CD14-positive monocyte (primary cell): ENCODE results near the gene FBXL13. TPM values are rescaled to one million over a fixed set of nuclear protein-coding genes. Genes with fewer than 3 reads are reported as not detected.

ENCODE experiments used
- DNase-seq, 3 donors: peaks; one replicate each; pipeline ENCODE4 v3.0.0-alpha.2; 2011 to 2022
- H2AFZ ChIP-seq: 2 replicates; pipeline ENCODE4 v1.6.0; 2012; ENCODE audit warnings: mild to moderate bottlenecking, low read depth, low read length, inconsistent platforms; ENCODE audit not compliant: insufficient read depth, poor library complexity, severe bottlenecking
- H3K27ac ChIP-seq, 2 donors: 1 replicate in 1 of 2; 2 replicates in 1 of 2; pipeline ENCODE4 v1.5.1; 2012 to 2013; ENCODE audit warnings: low read length in 2 of 2, control low read depth in 1 of 2, inconsistent platforms in 1 of 2, low read depth in 1 of 2, mild to moderate bottlenecking in 1 of 2
- H3K27me3 ChIP-seq, 2 donors: one replicate each; pipeline versions ENCODE4 v1.6.0 to v1.6.1; 2011 to 2013; ENCODE audit warnings: low read length in 2 of 2; ENCODE audit not compliant: control insufficient read depth in 2 of 2, insufficient read depth in 2 of 2
- H3K36me3 ChIP-seq, 2 donors: replicated peaks in 1 of 2; 1 replicate in 1 of 2; 2 replicates in 1 of 2; pipeline versions ENCODE4 v1.5.1 to v1.6.1; 2012 to 2013; ENCODE audit warnings: low read length in 2 of 2, control low read depth in 1 of 2, inconsistent platforms in 1 of 2, mild to moderate bottlenecking in 1 of 2; ENCODE audit not compliant: insufficient read depth in 2 of 2, control insufficient read depth in 1 of 2
- H3K4me1 ChIP-seq, 2 donors: 1 replicate in 1 of 2; 2 replicates in 1 of 2; pipeline versions ENCODE4 v1.5.1 to v1.6.1; 2012 to 2013; ENCODE audit warnings: low read length in 2 of 2, control low read depth in 1 of 2, inconsistent platforms in 1 of 2, mild to moderate bottlenecking in 1 of 2, moderate library complexity in 1 of 2; ENCODE audit not compliant: insufficient read depth in 2 of 2, control insufficient read depth in 1 of 2
- H3K4me2 ChIP-seq: replicated peaks from 2 replicates; pipeline ENCODE3; 2012; ENCODE audit warnings: low read length, moderate library complexity, mild to moderate bottlenecking; ENCODE audit not compliant: poor library complexity, severe bottlenecking; ENCODE audit errors: extremely low read depth
- H3K4me3 ChIP-seq, 3 experiments: fragments of 200-600 bp in 1 of 3; sonication (generic) in 1 of 3; replicated peaks in 1 of 3; 1 replicate in 2 of 3; 2 replicates in 1 of 3; pipeline ENCODE4 v1.5.1; 2011 to 2013; ENCODE audit warnings: low read length in 3 of 3, mild to moderate bottlenecking in 3 of 3, control low read depth in 2 of 3, low read depth in 2 of 3, inconsistent platforms in 1 of 3, moderate library complexity in 1 of 3
- H3K79me2 ChIP-seq: 2 replicates; pipeline ENCODE4 v1.6.0; 2012; ENCODE audit warnings: mild to moderate bottlenecking, control low read depth, inconsistent platforms, low read length, moderate library complexity; ENCODE audit not compliant: insufficient read depth
- H3K9ac ChIP-seq: 2 replicates; pipeline ENCODE4 v1.6.0; 2017; ENCODE audit warnings: low read length, mild to moderate bottlenecking; ENCODE audit not compliant: insufficient read depth, poor library complexity, severe bottlenecking
- H3K9me3 ChIP-seq, 2 donors: replicated peaks in 1 of 2; 1 replicate in 1 of 2; 2 replicates in 1 of 2; pipeline versions ENCODE4 v1.5.1 to v1.6.1; 2012 to 2013; ENCODE audit warnings: low read length in 2 of 2, control low read depth in 1 of 2; ENCODE audit not compliant: control insufficient read depth in 1 of 2, insufficient read depth in 1 of 2
- H4K20me1 ChIP-seq: 2 replicates; pipeline ENCODE4 v1.6.0; 2012; ENCODE audit warnings: mild to moderate bottlenecking, low read length, control low read depth, moderate library complexity; ENCODE audit not compliant: insufficient read depth
- H3K27ac Mint-ChIP-seq, 7 donors: one replicate each; pipeline ENCODE4 v1.8.0; 2020; ENCODE audit warnings: mild to moderate bottlenecking in 7 of 7, mixed read lengths in 7 of 7, moderate library complexity in 6 of 7, inconsistent platforms in 2 of 7
- H3K27me3 Mint-ChIP-seq, 3 donors: one replicate each; pipeline ENCODE4 v1.8.0; 2021 to 2022; ENCODE audit warnings: low read depth in 3 of 3, mild to moderate bottlenecking in 3 of 3, mixed read lengths in 3 of 3, moderate library complexity in 3 of 3, inconsistent platforms in 1 of 3
- H3K36me3 Mint-ChIP-seq, 2 donors: one replicate each; pipeline ENCODE4 v1.8.0; 2020; ENCODE audit warnings: mixed read lengths in 2 of 2, inconsistent platforms in 1 of 2, mild to moderate bottlenecking in 1 of 2
- H3K4me1 Mint-ChIP-seq: one replicate; pipeline ENCODE4 v1.8.0; 2020; ENCODE audit warnings: mild to moderate bottlenecking, mixed read lengths
- H3K4me3 Mint-ChIP-seq, 2 donors: one replicate each; pipeline ENCODE4 v1.8.0; 2020; ENCODE audit warnings: mild to moderate bottlenecking in 2 of 2, mixed read lengths in 2 of 2, moderate library complexity in 1 of 2
- H3K9me3 Mint-ChIP-seq, 7 donors: one replicate each; pipeline ENCODE4 v1.8.0; 2020 to 2022; ENCODE audit warnings: mixed read lengths in 7 of 7, mild to moderate bottlenecking in 6 of 7, moderate library complexity in 6 of 7, inconsistent platforms in 2 of 7
- WGBS: methylation state at CpG from one replicate; pipeline ENCODE4 v1.1.5; 2013; ENCODE audit warnings: missing lambda C conversion rate; ENCODE audit not compliant: insufficient coverage; 5-methylcytosine and 5-hydroxymethylcytosine counted together
- intact Hi-C, 2 donors: fragments of 100-400 bp; cut with micrococcal nuclease; formaldehyde crosslinking; loops; one replicate each; pipeline versions ENCODE4 v1.15.0 to v1.15.1; 2023
- polyA plus RNA-seq, 3 donors: library from polyadenylated mRNA; depleted of rRNA in 1 of 3; unstranded in 2 of 3; stranded (reverse) in 1 of 3; fragments of 300-500 nt in 2 of 3; fragments of >200 nt in 1 of 3; fragmentation: Illumina TruSeq in 2 of 3; gene quantifications; 1 replicate in 2 of 3; 2 replicates in 1 of 3; pipeline ENCODE4 v1.2.3, GENCODE V29; 2012 to 2021
- TF ChIP-seq, protein P1 (sequence below): fragments of 200-600 bp; IDR thresholded peaks from one replicate; pipeline ENCODE4 v1.8.0; 2022; ENCODE audit warnings: antibody characterized with exemption, mild to moderate bottlenecking

The FBXL13 gene
- polyA plus RNA-seq, 3 donors, result 0.05 TPM; not detected in 2

GRCh38 chr7:103083210-103083609 lies 8.6 kb upstream of the FBXL13 start:
- peaks cover 4% of the 10 kb centered on the region for H3K4me1 Mint-ChIP-seq
- Histone ChIP-seq H3K9me3 (peaks cover 0 to 4% of the 10 kb centered on the region in 2 donors), H3K27ac (no peak overlapping the region), H3K27me3 (no peaks in the 10 kb centered on the region), H3K79me2 (peaks cover 16% of the 10 kb centered on the region), H3K4me2 (no peak overlapping the region), H2AFZ (no peak overlapping the region), H3K9ac (no peak overlapping the region), H3K4me3 (no peak overlapping the region), H3K4me1 (peaks cover 0 to 5% of the 10 kb centered on the region in 2 donors), H3K36me3 (peaks cover 50 to 54% of the 10 kb centered on the region in 2 donors), H4K20me1 (no peaks in the 10 kb centered on the region)
- H3K9me3 Mint-ChIP-seq, result peaks cover 4 to 6% (median 5%) of the 10 kb centered on the region in 7 donors
- no peak overlapping the region for H3K4me3 Mint-ChIP-seq
- DNase-seq, result no peak
- WGBS, result 100% methylated on average over 1 of the region's 3 CpGs
- no peak overlapping the region for H3K27ac Mint-ChIP-seq
- no peaks in the 10 kb centered on the region for H3K27me3 Mint-ChIP-seq
- peaks cover 41 to 55% of the 10 kb centered on the region in 2 donors for H3K36me3 Mint-ChIP-seq
- TF ChIP-seq, protein P1, sequence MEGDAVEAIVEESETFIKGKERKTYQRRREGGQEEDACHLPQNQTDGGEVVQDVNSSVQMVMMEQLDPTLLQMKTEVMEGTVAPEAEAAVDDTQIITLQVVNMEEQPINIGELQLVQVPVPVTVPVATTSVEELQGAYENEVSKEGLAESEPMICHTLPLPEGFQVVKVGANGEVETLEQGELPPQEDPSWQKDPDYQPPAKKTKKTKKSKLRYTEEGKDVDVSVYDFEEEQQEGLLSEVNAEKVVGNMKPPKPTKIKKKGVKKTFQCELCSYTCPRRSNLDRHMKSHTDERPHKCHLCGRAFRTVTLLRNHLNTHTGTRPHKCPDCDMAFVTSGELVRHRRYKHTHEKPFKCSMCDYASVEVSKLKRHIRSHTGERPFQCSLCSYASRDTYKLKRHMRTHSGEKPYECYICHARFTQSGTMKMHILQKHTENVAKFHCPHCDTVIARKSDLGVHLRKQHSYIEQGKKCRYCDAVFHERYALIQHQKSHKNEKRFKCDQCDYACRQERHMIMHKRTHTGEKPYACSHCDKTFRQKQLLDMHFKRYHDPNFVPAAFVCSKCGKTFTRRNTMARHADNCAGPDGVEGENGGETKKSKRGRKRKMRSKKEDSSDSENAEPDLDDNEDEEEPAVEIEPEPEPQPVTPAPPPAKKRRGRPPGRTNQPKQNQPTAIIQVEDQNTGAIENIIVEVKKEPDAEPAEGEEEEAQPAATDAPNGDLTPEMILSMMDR, result no peak
- intact Hi-C loops, result no loop called here

DNA sequence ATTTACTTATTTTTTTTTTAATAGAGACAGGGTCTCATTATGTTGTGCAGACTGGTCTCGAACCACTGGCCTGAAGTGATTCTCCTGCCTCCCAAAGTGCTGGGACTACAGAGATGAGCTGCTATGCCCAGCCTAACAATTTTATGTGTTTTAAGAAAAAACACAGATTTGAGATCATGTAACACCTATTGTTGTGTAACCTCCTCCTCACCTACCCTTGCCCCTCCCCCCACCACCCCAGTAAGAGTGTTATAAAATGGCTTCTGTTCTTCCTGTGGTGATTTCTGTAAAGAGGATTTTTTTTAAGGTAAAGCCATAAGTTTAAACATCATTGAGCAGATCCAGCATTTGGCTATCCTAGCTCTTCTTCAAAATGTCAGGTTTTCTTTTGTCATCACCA lies 7.9 kb upstream of the FBXL13 start:
- H3K4me1 ChIP-seq, result peaks cover 5 to 12% of the 10 kb centered on the region in 2 donors
- H3K27me3 ChIP-seq, result no peaks in the 10 kb centered on the region
- Mint-ChIP-seq H3K36me3 (peaks cover 36 to 55% of the 10 kb centered on the region in 2 donors), H3K4me3 (no peak overlapping the region), H3K9me3 (peaks cover 4 to 10% (median 9%) of the 10 kb centered on the region in 7 donors), H3K27me3 (no peaks in the 10 kb centered on the region), H3K27ac (no peak overlapping the region), H3K4me1 (peaks cover 10% of the 10 kb centered on the region)
- H2AFZ ChIP-seq, result no peak overlapping the region
- peaks cover 16% of the 10 kb centered on the region for H3K79me2 ChIP-seq
- TF ChIP-seq, protein P1, result no peak
- peaks cover 43 to 47% of the 10 kb centered on the region in 2 donors for H3K36me3 ChIP-seq
- H3K4me3 ChIP-seq, result no peak overlapping the region
- intact Hi-C loops, result no loop called here
- no peak for DNase-seq
- WGBS, result no CpG with 5 or more reads among the region's 1 CpG
- no peak overlapping the region for H3K27ac ChIP-seq
- H4K20me1 ChIP-seq, result no peaks in the 10 kb centered on the region
- H3K9ac ChIP-seq, result no peak overlapping the region
- no peak overlapping the region for H3K4me2 ChIP-seq
- peaks cover 0 to 4% of the 10 kb centered on the region in 2 donors for H3K9me3 ChIP-seq
